Activated CD8-positive, alpha-beta memory T cell treated with anti-CD3 and anti-CD28 coated beads for 36 hours (primary cell): ENCODE results near the gene ALDH7A1. TPM values are rescaled to one million over a fixed set of nuclear protein-coding genes. Genes with fewer than 3 reads are reported as not detected.

Source experiments
- CTCF ChIA-PET: fragments of 350-600 bp; sonication (Branson Sonifier 250); formaldehyde crosslinking; loops from one replicate; lab custom pipeline; 2021; ENCODE audit warnings: antibody characterized with exemption; lab: Charles Lee
- POLR2A ChIA-PET: fragments of 350-600 bp; sonication (Branson Sonifier 250); formaldehyde crosslinking; loops from one replicate; lab custom pipeline; 2021; ENCODE audit warnings: antibody characterized with exemption; lab: Charles Lee
- total RNA-seq, 2 experiments: library from RNA; stranded (reverse); gene quantifications; one replicate each; pipeline ENCODE4 v1.2.3, GENCODE V29; 2021

Gene ALDH7A1
- total RNA-seq, 2 experiments from 2014 or later = 6.6 to 6.8 TPM

DNA sequence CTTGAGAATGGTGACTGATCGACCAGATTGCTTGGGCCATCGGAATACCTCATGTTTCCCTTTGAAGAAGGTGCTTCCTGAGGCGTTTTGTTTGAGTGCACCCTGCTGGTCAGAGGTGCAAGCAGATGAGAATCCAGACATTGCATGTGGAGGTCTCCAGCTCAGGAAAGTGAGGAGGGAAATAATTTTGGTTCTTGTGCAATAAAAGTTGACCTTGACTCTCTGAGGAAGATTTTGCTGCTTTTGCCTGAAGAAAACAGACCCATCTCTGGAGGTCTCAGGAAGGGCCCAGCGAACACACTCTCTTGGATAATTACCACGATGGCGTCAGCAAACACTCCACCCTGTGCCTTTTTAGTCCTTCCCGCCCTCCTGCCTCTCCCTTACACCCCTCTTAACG lies 102.1 kb downstream of the ALDH7A1 start:
- CTCF ChIA-PET = interaction anchor here (1.2 kb wide), 1 partner anchor 19 kb away, joined by 3 read pairs; no protein-coding TSS in a partner anchor
- POLR2A ChIA-PET = no interaction called here

DNA sequence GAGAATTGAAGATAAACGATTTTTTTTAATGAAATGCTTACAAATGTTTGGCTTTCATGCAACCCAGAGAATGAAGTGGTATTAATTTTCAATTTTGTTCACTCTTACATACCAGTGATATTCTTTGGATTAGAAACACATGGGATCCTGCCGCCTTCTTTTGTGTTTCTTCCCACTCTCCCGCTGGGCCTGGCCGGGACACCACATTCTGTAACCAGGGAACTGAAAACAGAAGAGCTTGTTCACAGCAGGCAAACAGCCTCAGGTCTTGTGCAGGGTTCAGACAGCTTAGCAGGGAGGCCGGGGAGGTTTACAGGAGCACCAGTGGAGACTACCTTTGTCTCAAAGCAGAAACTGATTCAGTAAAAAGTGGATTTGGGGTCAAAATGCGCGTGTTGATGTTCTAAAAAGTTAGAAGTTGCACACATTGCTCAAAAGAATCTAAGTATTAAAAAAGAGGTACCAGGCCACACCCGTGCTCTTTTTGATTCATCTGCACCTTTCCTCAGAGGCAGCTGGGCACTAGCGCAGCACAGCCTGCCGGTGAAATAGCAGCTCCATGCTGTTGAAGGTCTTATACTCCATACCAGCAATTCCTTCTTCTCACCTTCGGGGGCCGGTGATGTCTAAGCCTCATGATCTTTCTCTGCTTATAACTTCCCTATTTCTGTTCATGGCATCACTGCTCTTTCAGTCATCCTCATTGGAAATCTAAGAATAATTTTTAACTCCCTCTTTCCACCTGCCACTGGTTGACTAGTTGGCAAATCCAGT lies 104.7 kb downstream of the ALDH7A1 start:
- POLR2A ChIA-PET = no interaction called here
- CTCF ChIA-PET = interaction anchor here (0.8 kb wide), 1 partner anchor 9 kb away, joined by 3 read pairs; no protein-coding TSS in a partner anchor

DNA sequence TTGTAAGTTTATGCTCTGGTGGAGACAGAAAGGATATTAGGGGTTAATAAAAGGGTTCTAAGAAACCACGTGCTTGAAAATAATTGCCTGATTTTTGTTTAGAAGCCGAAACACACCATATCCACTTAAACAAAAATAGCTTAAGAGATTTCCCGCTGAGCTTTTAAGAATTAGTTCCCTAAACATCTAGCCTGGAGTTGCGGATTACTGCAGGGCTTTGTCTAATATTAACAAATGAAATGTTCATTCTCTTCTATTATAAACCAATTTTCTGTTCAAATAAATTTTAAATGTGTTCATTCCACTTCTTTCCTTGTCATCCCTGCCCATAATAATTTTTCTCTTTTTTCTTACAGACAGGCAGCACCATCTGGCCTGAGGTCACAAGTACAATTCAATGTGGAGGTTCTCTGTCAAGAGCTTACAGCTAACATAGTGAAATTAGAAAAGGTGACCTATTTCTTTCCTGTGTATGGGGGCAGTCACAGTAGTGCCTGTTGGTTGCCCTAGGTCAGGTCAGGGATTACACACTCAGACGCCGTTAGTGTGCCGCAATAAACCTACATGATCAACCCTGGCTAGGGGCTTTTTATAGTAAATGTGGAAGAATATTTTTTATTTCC lies 106.5 kb downstream of the ALDH7A1 start:
- ChIA-PET CTCF (no interaction called here), POLR2A (no interaction called here)

DNA sequence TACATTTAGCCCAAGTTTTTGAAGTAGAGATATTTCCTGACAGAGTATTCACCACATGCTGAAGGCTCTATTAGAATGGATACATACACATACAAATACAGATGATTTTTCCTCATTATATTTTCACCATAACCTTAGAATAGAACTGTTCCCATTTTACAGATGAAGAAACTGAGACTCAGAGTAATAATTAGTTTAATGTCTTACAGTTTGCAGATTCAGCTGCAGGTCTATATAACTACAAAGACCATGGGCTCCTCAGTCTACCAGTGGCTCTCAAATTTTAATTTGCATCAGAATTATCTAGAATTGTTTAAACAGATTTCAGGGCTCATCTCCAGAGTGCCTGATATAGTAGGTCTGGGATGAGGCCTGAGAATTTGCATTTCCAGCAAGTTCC lies 107.4 kb downstream of the ALDH7A1 start:
- CTCF ChIA-PET = interaction anchor here (1.4 kb wide), 1 partner anchor 12 kb away, joined by 4 read pairs; no protein-coding TSS in a partner anchor
- POLR2A ChIA-PET = no interaction called here

DNA sequence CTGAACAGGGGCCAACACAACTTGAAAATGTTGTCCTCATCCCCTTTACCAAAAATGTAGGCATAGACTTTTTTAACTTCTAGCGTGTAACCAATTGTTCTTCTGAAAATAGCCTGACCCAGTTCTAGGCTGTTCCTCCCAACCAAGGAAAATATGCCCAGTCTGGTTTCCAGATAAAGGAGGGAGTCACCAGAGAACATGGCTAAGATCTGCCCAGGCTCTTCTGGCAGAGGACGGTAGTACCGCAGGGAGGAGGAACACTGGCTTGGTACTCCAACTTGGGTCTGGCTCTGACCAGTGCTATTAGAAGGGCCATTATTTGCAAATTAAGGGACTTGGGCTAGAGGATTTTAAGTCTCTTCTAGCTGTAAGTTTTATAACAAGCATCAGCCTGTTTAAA lies 108.7 kb downstream of the ALDH7A1 start:
- CTCF ChIA-PET = no interaction called here
- POLR2A ChIA-PET = no interaction called here

DNA sequence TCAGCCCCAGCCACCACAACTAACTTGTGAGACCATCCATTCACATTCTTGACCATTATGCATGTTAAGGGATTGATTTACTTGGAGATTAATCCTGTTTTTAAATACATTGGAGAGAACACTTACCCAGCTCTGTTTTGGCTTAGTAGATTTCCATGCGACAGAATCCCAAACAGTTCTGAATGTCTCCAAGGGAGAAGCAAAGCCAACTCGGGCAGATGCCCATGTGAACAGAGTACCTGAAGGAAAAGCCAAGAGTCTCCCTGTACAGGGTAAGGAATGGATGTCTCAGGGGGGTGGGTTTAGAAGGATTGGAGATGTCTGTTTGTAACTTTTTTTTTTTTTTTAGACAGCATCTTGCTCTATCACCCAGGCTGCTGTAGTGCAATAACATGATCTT lies 110.8 kb downstream of the ALDH7A1 start:
- ChIA-PET CTCF (interaction anchor here (1.0 kb wide), 1 partner anchor 16 kb away, joined by 5 read pairs; no protein-coding TSS in a partner anchor), POLR2A (no interaction called here)

DNA sequence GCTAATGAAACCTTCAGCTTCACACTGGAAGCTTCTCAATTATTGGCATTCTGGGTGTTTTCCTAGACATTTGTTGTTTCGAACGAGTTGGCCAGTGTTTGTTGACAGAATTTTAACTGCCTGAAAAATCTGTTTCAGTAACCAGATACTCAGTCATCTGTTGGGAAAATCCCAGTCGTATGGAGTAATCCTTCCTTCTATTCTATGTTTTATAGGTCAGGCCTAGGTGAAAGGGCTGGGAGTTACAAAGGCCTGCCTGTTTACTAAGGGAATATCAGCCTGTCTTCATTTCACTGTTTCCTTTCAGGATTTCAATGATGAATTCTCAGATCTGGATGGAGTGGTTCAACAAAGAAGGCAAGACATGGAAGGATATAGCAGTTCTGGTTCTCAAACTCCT lies 111.9 kb downstream of the ALDH7A1 start:
- POLR2A ChIA-PET = no interaction called here

DNA sequence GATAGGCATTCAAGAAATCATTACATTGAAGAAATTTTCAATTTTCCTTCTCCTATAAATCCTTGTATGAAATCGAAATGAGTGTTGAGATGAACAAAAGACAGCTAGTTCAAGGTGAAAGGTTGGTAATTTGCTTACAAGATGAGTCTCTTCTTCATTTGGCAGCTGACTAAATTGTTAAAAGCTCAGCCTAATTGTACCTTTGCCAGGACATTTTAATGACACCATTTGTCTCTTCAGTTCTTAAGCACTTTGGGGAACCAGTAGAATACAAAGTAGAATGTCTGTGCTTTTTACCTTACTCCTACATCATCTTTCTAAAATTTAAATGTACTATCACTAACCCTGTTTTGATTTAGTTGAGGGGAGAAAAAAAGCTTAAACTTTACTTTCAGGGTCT lies 112.4 kb downstream of the ALDH7A1 start:
- ChIA-PET POLR2A (no interaction called here), CTCF (no interaction called here)

More for the DNA sequence above, 111.9 kb downstream of the ALDH7A1 start:
- CTCF ChIA-PET = no interaction called here

DNA sequence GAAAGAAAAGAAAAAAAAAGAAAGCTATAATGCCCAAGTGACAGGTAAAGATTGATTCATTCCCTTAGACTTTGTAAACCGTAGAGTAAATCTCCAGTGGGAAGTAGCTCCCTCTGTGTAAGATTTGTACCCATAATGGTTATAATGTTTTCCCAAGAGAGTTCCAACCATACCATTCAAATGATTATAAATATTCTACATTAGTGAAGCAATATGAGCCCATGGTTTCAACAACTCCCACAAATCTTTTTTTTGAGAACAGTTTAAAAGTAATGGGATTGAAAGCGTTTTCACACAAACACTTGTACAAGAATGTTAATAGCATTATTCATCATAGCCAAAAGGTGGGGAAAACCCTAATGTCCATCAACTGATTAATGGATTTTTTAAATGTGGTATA lies 113.8 kb downstream of the ALDH7A1 start:
- ChIA-PET CTCF (interaction anchor here (0.5 kb wide), 1 partner anchor 38 kb away, joined by 3 read pairs; no protein-coding TSS in a partner anchor), POLR2A (interaction anchor here (0.7 kb wide), 1 partner anchor 43 kb away, joined by 5 read pairs; no protein-coding TSS in a partner anchor)

Other genes with a start within 250 kb of the ALDH7A1 start
- gene GRAMD2B, start 171.8 kb downstream of the ALDH7A1 start, total RNA-seq = 10 to 100 TPM in 1 of 2 experiments, 1 to 10 TPM in 1; 9.3 to 10.1 TPM
- gene PHAX, start 5.7 kb upstream of the ALDH7A1 start, total RNA-seq = 10 to 100 TPM; 52.9 to 57.6 TPM
- 100 to 1,000 TPM; 176 to 179 TPM for gene LMNB1, start 181.9 kb upstream of the ALDH7A1 start, total RNA-seq